Measurements from ENCODE around the gene RAPH1. TPM values are rescaled to one million over a fixed set of nuclear protein-coding genes. Genes with fewer than 3 reads are reported as not detected.
A peak's percentile ranks its signal among the peaks of the same experiment; 100 is the strongest.
"Not testable (repeated sequence)": the region's sequence is repeated elsewhere in the genome, so short reads cannot be mapped to it uniquely, and the experiment has no call there.

Gene RAPH1
- total RNA-seq, 1 donor from 2014 or later = 25.7 TPM

GRCh38 chr2:203547356-203547755 lies 12.3 kb upstream of the RAPH1 start:
- Mint-ChIP-seq H3K9me3 (no peaks in the 10 kb centered on the region), H3K27ac (no peak overlapping the region), H3K27me3 (peaks cover 5% of the 10 kb centered on the region), H3K36me3 (no peaks in the 10 kb centered on the region), H3K4me1 (ENCODE audit: unreplicated experiment) (peaks cover 4% of the 10 kb centered on the region), H3K4me3 (no peak overlapping the region)
- no peak for TF ChIP-seq CTCF (conservative IDR thresholded peaks at IDR 0.05)
- no peak for DNase-seq (ENCODE audit: extremely low spot score, unreplicated experiment)

GRCh38 chr2:203544402-203544801 lies 9.3 kb upstream of the RAPH1 start:
- TF ChIP-seq CTCF (conservative IDR thresholded peaks at IDR 0.05) = no peak
- DNase-seq (ENCODE audit: extremely low spot score, unreplicated experiment) = no peak
- H3K27ac Mint-ChIP-seq = no peak overlapping the region
- no peak overlapping the region for H3K4me3 Mint-ChIP-seq
- H3K4me1 Mint-ChIP-seq (ENCODE audit: unreplicated experiment) = peaks cover under 1% of the 10 kb centered on the region
- H3K27me3 Mint-ChIP-seq = peaks cover 2% of the 10 kb centered on the region
- no peaks in the 10 kb centered on the region for H3K9me3 Mint-ChIP-seq
- no peaks in the 10 kb centered on the region for H3K36me3 Mint-ChIP-seq

- no peak for TF ChIP-seq CTCF (conservative IDR thresholded peaks at IDR 0.05)
- Mint-ChIP-seq H3K4me1 (ENCODE audit: unreplicated experiment) (no peaks in the 10 kb centered on the region), H3K27me3 (peaks cover 2% of the 10 kb centered on the region), H3K9me3 (no peaks in the 10 kb centered on the region), H3K4me3 (no peak overlapping the region), H3K27ac (no peak overlapping the region), H3K36me3 (no peaks in the 10 kb centered on the region)
- no peak for DNase-seq (ENCODE audit: extremely low spot score, unreplicated experiment)
These were observed 8.8 kb upstream of the RAPH1 start for GRCh38 chr2:203543898-203544328.

GRCh38 chr2:203540598-203540997 lies 5.5 kb upstream of the RAPH1 start:
- H3K4me1 Mint-ChIP-seq (ENCODE audit: unreplicated experiment); DNase-seq (ENCODE audit: extremely low spot score, unreplicated experiment); H3K4me3 Mint-ChIP-seq; H3K36me3 Mint-ChIP-seq; H3K27me3 Mint-ChIP-seq; H3K27ac Mint-ChIP-seq: not testable (repeated sequence)
- peaks cover 10% of the 10 kb centered on the region for H3K9me3 Mint-ChIP-seq

- Mint-ChIP-seq H3K9me3 (peaks cover 10% of the 10 kb centered on the region), H3K27me3 (peaks cover 13% of the 10 kb centered on the region), H3K4me1 (ENCODE audit: unreplicated experiment) (peaks cover 10% of the 10 kb centered on the region)
- not testable (repeated sequence) for DNase-seq (ENCODE audit: extremely low spot score, unreplicated experiment); H3K36me3 Mint-ChIP-seq; H3K27ac Mint-ChIP-seq; H3K4me3 Mint-ChIP-seq
These were observed 3.1 kb upstream of the RAPH1 start for GRCh38 chr2:203538237-203538636.

GRCh38 chr2:203536586-203536951 lies 1.5 kb upstream of the RAPH1 start:
- not testable (repeated sequence) for DNase-seq (ENCODE audit: extremely low spot score, unreplicated experiment); H3K36me3 Mint-ChIP-seq
- H3K27me3 Mint-ChIP-seq = peaks cover 13% of the 10 kb centered on the region
- peak overlapping the region; percentile 96 for H3K27ac Mint-ChIP-seq
- peaks cover 10% of the 10 kb centered on the region for H3K9me3 Mint-ChIP-seq
- H3K4me3 Mint-ChIP-seq = peak overlapping the region; percentile 96
- H3K4me1 Mint-ChIP-seq (ENCODE audit: unreplicated experiment) = peaks cover 16% of the 10 kb centered on the region

GRCh38 chr2:203535784-203536585 lies 884 bp upstream of the RAPH1 start:
- Mint-ChIP-seq H3K27ac (peak overlapping the region; percentile 96), H3K27me3 (peaks cover 13% of the 10 kb centered on the region), H3K4me1 (ENCODE audit: unreplicated experiment) (peaks cover 16% of the 10 kb centered on the region), H3K9me3 (peaks cover 10% of the 10 kb centered on the region), H3K36me3 (no peaks in the 10 kb centered on the region), H3K4me3 (peak overlapping the region; percentile 96)
- DNase-seq (ENCODE audit: extremely low spot score, unreplicated experiment) = no peak
- TF ChIP-seq CTCF (conservative IDR thresholded peaks at IDR 0.05) = no peak

Measured in type B pancreatic cell (in vitro differentiated cells).